Testis (tissue), 2 donors: Measurements from ENCODE around the gene PRKAG2.

Experiments used
- POLR2A ChIP-seq: fragments of 450-650 bp; IDR thresholded peaks from one replicate; pipeline ENCODE4 v1.6.1; 2017; ENCODE audit warnings: antibody characterized with exemption, mild to moderate bottlenecking, moderate library complexity
- TF ChIP-seq, protein P1 (sequence below), 3 experiments: fragments of 450-650 bp in 2 of 3; fragments of 200-600 bp in 1 of 3; sonication (generic) in 1 of 3; IDR thresholded peaks; one replicate each; pipeline ENCODE4 v1.5.1; 2016 to 2019; ENCODE audit warnings: antibody characterized with exemption in 3 of 3, mild to moderate bottlenecking in 2 of 3, moderate library complexity in 1 of 3

GRCh38 chr7:151592868-151593486 lies 283.9 kb downstream of the PRKAG2 start:
- TF ChIP-seq, protein P1, sequence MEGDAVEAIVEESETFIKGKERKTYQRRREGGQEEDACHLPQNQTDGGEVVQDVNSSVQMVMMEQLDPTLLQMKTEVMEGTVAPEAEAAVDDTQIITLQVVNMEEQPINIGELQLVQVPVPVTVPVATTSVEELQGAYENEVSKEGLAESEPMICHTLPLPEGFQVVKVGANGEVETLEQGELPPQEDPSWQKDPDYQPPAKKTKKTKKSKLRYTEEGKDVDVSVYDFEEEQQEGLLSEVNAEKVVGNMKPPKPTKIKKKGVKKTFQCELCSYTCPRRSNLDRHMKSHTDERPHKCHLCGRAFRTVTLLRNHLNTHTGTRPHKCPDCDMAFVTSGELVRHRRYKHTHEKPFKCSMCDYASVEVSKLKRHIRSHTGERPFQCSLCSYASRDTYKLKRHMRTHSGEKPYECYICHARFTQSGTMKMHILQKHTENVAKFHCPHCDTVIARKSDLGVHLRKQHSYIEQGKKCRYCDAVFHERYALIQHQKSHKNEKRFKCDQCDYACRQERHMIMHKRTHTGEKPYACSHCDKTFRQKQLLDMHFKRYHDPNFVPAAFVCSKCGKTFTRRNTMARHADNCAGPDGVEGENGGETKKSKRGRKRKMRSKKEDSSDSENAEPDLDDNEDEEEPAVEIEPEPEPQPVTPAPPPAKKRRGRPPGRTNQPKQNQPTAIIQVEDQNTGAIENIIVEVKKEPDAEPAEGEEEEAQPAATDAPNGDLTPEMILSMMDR (IDR thresholded peaks at IDR 0.05): no peak
- TF ChIP-seq POLR2A: no peak
